Ovary (tissue), 9 donors: Measurements from ENCODE around the gene KCNN3. TPM values are rescaled to one million over a fixed set of nuclear protein-coding genes. Genes with fewer than 3 reads are reported as not detected.

ENCODE experiments used
- DNase-seq, 5 donors: peaks; one replicate each; pipeline ENCODE4 v3.0.0-alpha.2; 2019 to 2020
- H3K27ac ChIP-seq, 2 donors: fragments of 200-600 bp; one replicate each; pipeline versions ENCODE4 v1.5.1 to v1.8.0; 2019 to 2022
- H3K27me3 ChIP-seq: fragments of 200-600 bp; one replicate; pipeline ENCODE4 v1.8.0; 2022
- H3K36me3 ChIP-seq: fragments of 200-600 bp; sonication (generic); one replicate; pipeline ENCODE4 v1.5.1; 2019
- H3K4me1 ChIP-seq: one replicate; pipeline ENCODE4 v1.8.1; 2013; ENCODE audit warnings: mild to moderate bottlenecking, moderate library complexity; ENCODE audit not compliant: insufficient read depth
- H3K4me3 ChIP-seq: fragments of 200-600 bp; sonication (generic); one replicate; pipeline ENCODE4 v1.5.1; 2017
- H3K9me3 ChIP-seq, 2 donors: fragments of 200-600 bp in 1 of 2; sonication (generic) in 1 of 2; one replicate each; pipeline versions ENCODE4 v1.5.1 to v1.8.1; 2013 to 2019; ENCODE audit warnings: mild to moderate bottlenecking in 1 of 2, moderate library complexity in 1 of 2
- EP300 ChIP-seq: sonication (generic); formaldehyde crosslinking; IDR thresholded peaks from one replicate; pipeline ENCODE4 v1.6.1; 2017; ENCODE audit warnings: antibody characterized with exemption
- POLR2A ChIP-seq: fragments of 450-650 bp; IDR thresholded peaks from one replicate; pipeline ENCODE4 v1.6.1; 2017; ENCODE audit warnings: antibody characterized with exemption, mild to moderate bottlenecking, moderate library complexity
- WGBS, 3 donors: extraction: QIAGEN DNeasy Blood & Tissue Kit in 1 of 3; methylation state at CpG; one replicate each; pipeline versions ENCODE4 v1.1.5 to v1.1.7; 2013 to 2017; 5-methylcytosine and 5-hydroxymethylcytosine counted together
- intact Hi-C, 4 donors: fragments of 100-400 bp; cut with DNase I; formaldehyde crosslinking; loops; one replicate each; pipeline versions ENCODE4 v1.11.0 to v1.15.1; 2022 to 2023
- polyA plus RNA-seq, 2 donors: library from polyadenylated mRNA; stranded (reverse); fragments of 200-250 nt in 1 of 2; fragments of 350-450 nt in 1 of 2; fragmentation: Illumina TruSeq in 1 of 2; extraction: RNeasy Lipid Tissue Mini Kit (QIAGEN cat#74804) in 1 of 2; gene quantifications; one replicate each; pipeline ENCODE4 v1.2.3, GENCODE V29; 2013 to 2014
- total RNA-seq, 7 donors: library from RNA; depleted of rRNA in 2 of 7; stranded (reverse); fragments of >200 nt in 2 of 7; fragmentation: NEBNext Ultra II Directional in 3 of 7; extraction: Animal tissue kit (Norgen Biotek cat#: 25700) in 3 of 7; gene quantifications; one replicate each; pipeline versions ENCODE4 v1.1.0 to v1.2.4, GENCODE V29; 2016 to 2023
- TF ChIP-seq, protein P1 (sequence below), 3 donors: fragments of 450-650 bp in 2 of 3; fragments of 200-600 bp in 1 of 3; IDR thresholded peaks; one replicate each; pipeline versions ENCODE4 v1.5.1 to v1.8.0; 2016 to 2022; ENCODE audit warnings: antibody characterized with exemption in 3 of 3, mild to moderate bottlenecking in 1 of 3
- donor health status: DM: no; HTN: no; CAD: no; lungs with moderate emphysema.
- donor health status: DM: no; HTN: no; CAD: no.
- donor health status: Bipolar disorder and iron deficiency.
- donor health status: DM: yes; HTN: yes; CAD: no.
- donor health status: DM: no; HTN: no; CAD: no.
- donor health status: DM: yes; HTN: yes; CAD: no.

KCNN3 gene
- total and polyA plus RNA-seq, 9 donors = 0.71 to 6.1 (median 1.7) TPM

DNA sequence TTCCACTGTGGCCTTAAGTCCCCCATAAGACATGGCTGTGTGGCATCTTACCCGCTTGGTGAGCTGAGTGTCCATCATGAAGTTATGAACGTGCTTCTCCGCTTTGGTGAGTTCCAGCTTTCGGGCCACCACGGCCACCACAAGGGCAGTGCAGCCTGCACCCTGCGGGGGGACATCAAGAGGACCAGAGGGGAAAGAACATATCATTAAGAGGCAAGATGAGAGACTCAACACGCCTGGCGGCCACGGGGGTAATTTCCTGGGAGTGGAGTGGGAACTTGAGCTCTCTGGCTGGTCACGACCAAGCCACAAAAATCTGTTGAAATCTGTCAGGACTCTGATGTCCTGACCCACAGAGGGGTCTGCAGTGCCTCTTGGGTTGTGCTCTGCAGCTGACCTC is 144.2 kb downstream of the KCNN3 start:
- H3K36me3 ChIP-seq = no peaks in the 10 kb centered on the region
- H3K27me3 ChIP-seq = no peaks in the 10 kb centered on the region
- H3K27ac ChIP-seq = no peak overlapping the region
- no peak for DNase-seq
- intact Hi-C loops = no loop called here
- peaks cover 3% of the 10 kb centered on the region for H3K4me1 ChIP-seq
- 93 to 96% (median 96%) methylated on average over 10 of the region's 10 CpGs for WGBS, 3 donors
- TF ChIP-seq EP300 = no peak
- TF ChIP-seq POLR2A = no peak
- TF ChIP-seq, protein P1, sequence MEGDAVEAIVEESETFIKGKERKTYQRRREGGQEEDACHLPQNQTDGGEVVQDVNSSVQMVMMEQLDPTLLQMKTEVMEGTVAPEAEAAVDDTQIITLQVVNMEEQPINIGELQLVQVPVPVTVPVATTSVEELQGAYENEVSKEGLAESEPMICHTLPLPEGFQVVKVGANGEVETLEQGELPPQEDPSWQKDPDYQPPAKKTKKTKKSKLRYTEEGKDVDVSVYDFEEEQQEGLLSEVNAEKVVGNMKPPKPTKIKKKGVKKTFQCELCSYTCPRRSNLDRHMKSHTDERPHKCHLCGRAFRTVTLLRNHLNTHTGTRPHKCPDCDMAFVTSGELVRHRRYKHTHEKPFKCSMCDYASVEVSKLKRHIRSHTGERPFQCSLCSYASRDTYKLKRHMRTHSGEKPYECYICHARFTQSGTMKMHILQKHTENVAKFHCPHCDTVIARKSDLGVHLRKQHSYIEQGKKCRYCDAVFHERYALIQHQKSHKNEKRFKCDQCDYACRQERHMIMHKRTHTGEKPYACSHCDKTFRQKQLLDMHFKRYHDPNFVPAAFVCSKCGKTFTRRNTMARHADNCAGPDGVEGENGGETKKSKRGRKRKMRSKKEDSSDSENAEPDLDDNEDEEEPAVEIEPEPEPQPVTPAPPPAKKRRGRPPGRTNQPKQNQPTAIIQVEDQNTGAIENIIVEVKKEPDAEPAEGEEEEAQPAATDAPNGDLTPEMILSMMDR (IDR thresholded peaks at IDR 0.05) = no peak
- no peak overlapping the region for H3K4me3 ChIP-seq
- H3K9me3 ChIP-seq = no peaks in the 10 kb centered on the region

DNA sequence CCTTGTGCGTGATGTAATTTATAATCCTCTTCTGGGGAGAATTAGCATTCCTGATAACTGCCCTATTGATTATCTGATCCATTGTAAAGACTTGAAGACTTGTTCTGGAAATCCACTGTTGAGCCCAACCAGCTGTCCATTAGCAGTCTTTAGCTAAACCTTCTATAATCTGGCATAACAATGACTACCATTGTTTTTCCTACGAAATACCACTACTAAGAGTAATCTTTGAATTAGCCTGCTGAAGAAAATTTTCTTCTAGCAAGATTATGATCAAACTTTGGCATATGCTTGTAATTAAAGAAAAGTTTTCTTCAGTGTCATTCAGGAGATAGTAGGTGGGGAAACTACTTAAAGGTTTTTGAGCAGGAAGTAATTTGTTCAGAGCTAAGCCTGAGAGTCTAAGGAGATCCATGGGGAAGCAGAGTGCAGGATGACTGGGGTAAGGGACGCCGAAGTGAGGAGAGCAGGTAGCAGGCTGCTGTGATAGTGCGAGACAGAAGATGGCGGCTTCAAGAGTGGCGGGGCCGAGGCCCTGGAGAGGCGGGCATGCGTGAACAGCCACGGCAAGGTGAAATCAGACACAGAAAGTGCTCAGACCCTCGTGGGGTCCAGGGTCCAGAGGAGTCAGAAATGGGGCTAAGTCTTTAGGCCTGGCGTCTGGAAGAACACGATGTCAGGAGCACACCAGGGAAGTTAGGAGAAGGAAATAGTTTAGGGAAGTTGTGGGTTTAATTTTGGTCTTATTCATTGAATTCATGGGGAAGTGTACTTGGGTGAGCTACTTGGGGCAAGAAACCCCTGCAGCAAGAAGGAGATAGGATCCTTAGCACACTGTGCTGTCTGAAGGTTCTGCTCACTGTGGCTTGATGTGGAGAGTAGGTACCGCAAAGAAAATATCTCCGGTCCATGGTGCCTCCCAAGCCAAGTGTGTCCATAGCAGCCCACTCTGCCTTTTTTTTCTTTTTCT is 149.5 kb downstream of the KCNN3 start:
- intact Hi-C loops = no loop called here
- Histone ChIP-seq H3K9me3 (no peaks in the 10 kb centered on the region), H3K4me1 (peaks cover 6% of the 10 kb centered on the region), H3K36me3 (no peaks in the 10 kb centered on the region), H3K4me3 (no peak overlapping the region), H3K27ac (no peak overlapping the region), H3K27me3 (no peaks in the 10 kb centered on the region)
- WGBS, 3 donors = 93 to 96% (median 94%) methylated on average over 16 of the region's 16 CpGs
- TF ChIP-seq POLR2A (no peak), EP300 (no peak)
- TF ChIP-seq, protein P1 (IDR thresholded peaks at IDR 0.05) = no peak
- no peak for DNase-seq

GRCh38 chr1:154719586-154720327 is 150.3 kb downstream of the KCNN3 start:
- no peak for DNase-seq
- no peaks in the 10 kb centered on the region for H3K9me3 ChIP-seq
- H3K27ac ChIP-seq = no peak overlapping the region
- TF ChIP-seq, protein P1 (IDR thresholded peaks at IDR 0.05) = no peak
- TF ChIP-seq POLR2A (no peak), EP300 (no peak)
- intact Hi-C loops = no loop called here
- WGBS, 3 donors = 93 to 96% (median 95%) methylated on average over 8 of the region's 8 CpGs
- H3K27me3 ChIP-seq = no peaks in the 10 kb centered on the region
- H3K4me3 ChIP-seq = no peak overlapping the region
- H3K36me3 ChIP-seq = no peaks in the 10 kb centered on the region
- H3K4me1 ChIP-seq = peaks cover 8% of the 10 kb centered on the region

DNA sequence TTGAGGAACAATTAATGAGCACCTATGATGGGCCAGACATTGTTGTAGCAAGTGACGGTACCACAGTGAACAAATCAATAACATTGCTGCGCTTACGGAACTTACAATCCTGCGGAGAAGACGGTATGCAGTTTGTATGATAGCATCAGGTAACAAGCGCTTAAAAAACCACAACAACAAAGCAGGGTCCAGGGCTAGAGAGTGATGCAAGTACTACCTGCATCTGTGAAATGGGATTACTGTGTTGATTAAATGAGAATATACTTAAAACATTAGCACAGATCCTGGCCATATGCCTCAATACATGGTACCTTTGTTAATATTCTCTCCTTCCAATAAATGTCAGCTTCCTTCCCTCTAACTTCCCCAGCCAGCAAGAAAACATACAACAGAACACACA is 151.5 kb downstream of the KCNN3 start:
- Histone ChIP-seq H3K36me3 (no peaks in the 10 kb centered on the region), H3K9me3 (no peaks in the 10 kb centered on the region), H3K27ac (no peak overlapping the region), H3K4me1 (peaks cover 8% of the 10 kb centered on the region), H3K27me3 (no peaks in the 10 kb centered on the region), H3K4me3 (no peak overlapping the region)
- DNase-seq = no peak
- intact Hi-C loops = no loop called here
- TF ChIP-seq EP300 = no peak
- TF ChIP-seq POLR2A = no peak
- TF ChIP-seq, protein P1 (IDR thresholded peaks at IDR 0.05) = no peak
- WGBS, 3 donors = 95 to 98% (median 98%) methylated on average over 6 of the region's 6 CpGs
